Measurements from ENCODE around the gene HIBCH.

DNA sequence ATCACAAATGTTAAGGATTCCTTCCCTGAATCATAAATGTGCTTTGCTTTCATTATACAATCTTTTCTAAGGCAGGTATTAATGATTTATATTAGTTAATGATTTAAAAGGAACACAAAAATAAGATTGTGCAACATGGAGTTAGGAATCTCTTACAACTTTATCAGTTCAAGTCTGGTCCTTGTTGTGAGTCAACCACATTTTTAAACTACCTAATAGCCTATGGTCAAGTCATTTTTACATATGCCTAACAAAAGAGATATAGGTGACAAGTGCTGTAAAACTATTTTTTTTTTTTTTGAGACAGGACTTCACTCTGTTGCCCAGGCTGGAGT, 15.6 kb upstream of the HIBCH start:
- TF ChIP-seq, protein P1, sequence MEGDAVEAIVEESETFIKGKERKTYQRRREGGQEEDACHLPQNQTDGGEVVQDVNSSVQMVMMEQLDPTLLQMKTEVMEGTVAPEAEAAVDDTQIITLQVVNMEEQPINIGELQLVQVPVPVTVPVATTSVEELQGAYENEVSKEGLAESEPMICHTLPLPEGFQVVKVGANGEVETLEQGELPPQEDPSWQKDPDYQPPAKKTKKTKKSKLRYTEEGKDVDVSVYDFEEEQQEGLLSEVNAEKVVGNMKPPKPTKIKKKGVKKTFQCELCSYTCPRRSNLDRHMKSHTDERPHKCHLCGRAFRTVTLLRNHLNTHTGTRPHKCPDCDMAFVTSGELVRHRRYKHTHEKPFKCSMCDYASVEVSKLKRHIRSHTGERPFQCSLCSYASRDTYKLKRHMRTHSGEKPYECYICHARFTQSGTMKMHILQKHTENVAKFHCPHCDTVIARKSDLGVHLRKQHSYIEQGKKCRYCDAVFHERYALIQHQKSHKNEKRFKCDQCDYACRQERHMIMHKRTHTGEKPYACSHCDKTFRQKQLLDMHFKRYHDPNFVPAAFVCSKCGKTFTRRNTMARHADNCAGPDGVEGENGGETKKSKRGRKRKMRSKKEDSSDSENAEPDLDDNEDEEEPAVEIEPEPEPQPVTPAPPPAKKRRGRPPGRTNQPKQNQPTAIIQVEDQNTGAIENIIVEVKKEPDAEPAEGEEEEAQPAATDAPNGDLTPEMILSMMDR (IDR thresholded peaks at IDR 0.05): no peak
- TF ChIP-seq ZFX (IDR thresholded peaks at IDR 0.05; ENCODE audit: borderline replicate concordance): no peak
